Posterior vena cava (tissue), 2 donors: ENCODE results near the gene GAS6. TPM values are rescaled to one million over a fixed set of nuclear protein-coding genes. Genes with fewer than 3 reads are reported as not detected.
"Not testable (repeated sequence)": the region's sequence is repeated elsewhere in the genome, so short reads cannot be mapped to it uniquely, and the experiment has no call there.

Experiments used
- DNase-seq: peaks from one replicate; pipeline ENCODE4 v3.0.0-alpha.2; 2020; ENCODE audit warnings: low spot score
- intact Hi-C, 2 donors: fragments of 100-400 bp; cut with DNase I; formaldehyde crosslinking; loops; one replicate each; pipeline versions ENCODE4 v1.14.1 to v1.14.2; 2022 to 2023
- total RNA-seq, 2 donors: library from RNA; stranded (reverse); fragmentation: NEBNext Ultra II Directional; extraction: Animal tissue kit (Norgen Biotek cat#: 25700); gene quantifications; one replicate each; pipeline ENCODE4 v1.2.1, GENCODE V29; 2021
- donor health status: DM: yes; HTN: yes; CAD: no.
- donor health status: DM: yes; HTN: yes; CAD: no.

GAS6 gene
- total RNA-seq, 2 donors from 2014 or later, result 201 to 215 TPM

DNA sequence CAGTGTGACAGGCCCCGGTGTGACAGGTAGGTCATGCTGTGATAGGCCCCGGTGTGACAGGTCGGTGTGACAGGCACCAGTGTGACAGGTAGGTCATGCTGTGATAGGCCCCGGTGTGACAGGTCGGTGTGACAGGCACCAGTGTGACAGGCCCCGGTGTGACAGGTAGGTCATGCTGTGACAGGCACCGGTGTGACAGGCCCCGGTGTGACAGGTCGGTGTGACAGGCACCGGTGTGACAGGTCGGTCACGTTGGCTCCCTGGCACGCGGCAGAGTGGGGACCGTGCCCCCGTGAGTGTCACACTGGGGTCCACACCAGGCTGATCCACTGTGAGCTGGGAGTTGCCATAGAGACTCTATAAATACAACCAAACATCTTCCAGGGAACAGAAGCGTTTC lies 29.9 kb downstream of the GAS6 start:
- intact Hi-C loops, DNase-seq: not testable (repeated sequence)

DNA sequence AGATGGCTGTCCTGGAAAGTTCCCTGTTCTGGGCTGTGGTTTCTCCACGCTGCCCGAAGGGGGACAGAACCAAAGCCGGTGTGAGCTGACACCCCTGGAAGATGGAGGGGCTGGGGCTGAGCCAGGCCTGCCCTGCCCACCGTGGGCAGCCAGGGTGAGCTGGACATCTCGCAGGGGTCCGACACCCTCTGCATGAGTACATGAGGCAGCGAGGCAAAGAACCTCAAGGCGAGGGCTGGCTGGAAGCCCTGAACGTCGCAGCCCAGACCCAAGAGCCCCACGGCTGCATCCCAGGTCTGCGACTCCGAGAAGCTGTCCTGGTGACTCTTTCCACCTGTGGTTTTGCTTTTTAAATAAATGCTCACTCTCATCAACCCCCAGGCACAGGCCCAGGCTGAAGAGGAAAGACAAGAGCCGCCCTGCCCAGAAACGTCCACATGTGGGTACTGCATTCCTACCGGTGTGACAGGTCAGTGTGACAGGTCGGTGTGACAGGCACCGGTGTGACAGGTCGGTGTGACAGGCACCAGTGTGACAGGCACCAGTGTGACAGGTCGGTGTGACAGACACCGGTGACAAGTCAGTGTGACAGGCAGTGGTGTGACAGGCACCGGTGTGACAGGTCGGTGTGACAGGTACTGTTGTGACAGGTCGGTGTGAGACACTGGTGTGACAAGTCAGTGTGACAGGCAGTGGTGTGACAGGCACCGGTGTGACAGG lies 30.6 kb downstream of the GAS6 start:
- intact Hi-C loops, result no loop called here
- no peak for DNase-seq

DNA sequence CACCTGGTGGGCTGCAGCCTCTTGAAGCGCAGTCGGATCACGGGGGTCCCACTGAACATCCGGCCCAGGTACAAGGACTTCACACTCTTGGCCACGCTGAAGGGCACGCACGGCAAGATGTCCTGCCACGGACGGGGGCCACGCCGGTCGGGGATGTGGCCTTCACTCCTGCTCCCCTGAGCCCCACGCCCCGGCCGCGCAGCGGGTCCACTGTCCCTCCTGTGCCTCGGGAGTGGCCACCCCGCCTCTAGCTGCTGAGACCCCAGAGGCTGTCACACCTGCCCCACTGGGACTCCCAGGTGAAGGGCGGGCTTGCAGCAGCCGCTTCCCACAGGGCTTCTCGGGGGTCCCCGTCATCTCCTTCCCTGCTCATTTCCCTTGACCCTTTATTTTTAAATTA lies 31.2 kb downstream of the GAS6 start:
- intact Hi-C loops, result no loop called here
- DNase-seq, result no peak

DNA sequence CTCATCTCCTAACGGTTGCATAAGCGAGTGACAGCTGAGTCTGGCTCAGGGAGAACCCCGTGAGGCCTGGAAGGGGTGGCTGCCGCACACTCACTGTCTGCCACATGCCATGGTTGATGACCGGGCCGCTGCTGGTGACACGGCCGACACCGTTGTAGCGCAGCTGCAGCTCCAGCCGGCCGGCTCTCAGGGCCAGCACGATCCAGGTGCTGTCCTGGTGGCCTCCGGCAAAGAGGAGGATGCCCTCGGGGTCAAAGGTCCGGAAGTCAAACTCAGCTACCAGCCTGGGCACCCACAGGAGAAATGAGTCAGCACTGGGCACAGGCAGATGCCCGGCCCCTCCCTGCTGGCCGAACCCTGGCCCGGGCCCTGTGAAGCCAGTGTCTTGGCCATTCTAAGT lies 31.7 kb downstream of the GAS6 start:
- intact Hi-C loops, result no loop called here
- no peak for DNase-seq

DNA sequence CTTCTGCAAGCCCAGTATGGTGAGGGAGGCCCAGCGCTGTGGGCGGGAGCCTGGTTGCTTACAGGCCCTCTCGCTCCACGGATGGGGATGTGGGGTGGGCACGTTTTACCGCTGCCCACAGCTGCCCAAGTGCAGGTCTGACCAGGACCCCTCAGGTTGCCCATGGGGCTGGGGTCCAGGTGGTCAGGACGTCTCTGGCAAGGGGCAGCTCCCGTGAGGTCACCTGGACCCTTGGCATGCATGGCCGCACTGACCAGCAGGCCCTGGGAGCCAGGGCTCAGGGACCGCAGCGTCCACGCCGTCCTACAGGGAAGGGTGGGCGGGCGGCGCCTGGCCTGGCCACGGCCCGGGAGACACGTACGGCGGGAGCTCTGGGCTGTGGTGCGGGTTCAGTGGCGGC lies 32.8 kb downstream of the GAS6 start:
- intact Hi-C loops, result no loop called here
- no peak for DNase-seq

DNA sequence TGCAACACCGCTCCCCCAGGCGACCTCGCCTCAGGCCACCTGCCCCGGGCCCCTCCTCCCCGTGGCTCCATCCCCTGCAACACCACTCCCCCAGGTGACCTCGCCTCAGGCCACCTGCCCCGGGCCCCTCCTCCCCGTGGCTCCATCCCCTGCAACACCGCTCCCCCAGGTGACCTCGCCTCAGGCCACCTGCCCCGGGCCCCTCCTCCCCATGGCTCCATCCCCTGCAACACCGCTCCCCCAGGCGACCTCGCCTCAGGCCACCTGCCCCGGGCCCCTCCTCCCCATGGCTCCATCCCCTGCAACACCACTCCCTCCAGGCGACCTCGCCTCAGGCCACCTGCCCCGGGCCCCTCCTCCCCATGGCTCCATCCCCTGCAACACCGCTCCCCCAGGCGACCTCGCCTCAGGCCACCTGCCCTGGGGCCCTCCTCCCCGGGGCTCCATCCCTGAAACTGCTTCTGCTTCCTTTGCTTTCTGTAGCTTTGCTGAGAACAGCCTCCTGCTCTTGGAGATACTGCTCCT lies 33.4 kb downstream of the GAS6 start:
- intact Hi-C loops, DNase-seq: not testable (repeated sequence)

DNA sequence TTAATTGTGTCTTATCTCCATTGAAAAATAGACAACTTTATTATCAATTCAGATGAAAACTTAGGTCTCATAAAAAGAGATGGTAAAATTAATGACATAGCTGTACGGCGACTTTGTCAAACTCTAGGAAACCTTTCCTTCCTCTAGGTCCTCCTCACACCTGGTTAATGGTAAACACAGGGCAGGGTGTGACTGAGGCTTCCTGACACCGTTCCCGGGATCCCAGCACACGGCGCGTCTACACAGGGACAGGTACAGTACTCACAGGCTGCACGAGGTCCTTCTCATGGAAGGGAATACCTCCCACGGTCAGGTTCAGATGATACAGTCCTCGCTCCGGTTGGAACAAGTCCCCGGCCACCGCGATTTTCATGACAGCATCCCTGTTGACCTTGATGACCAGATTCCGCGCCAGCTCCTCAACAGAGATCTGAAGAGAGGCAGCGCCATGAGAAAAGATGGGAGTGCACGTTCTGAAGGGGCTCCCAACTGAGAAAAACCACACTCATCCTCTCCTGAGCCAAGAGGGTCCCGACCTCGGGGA lies 35.5 kb downstream of the GAS6 start:
- intact Hi-C loops, result no loop called here
- DNase-seq, result no peak

DNA sequence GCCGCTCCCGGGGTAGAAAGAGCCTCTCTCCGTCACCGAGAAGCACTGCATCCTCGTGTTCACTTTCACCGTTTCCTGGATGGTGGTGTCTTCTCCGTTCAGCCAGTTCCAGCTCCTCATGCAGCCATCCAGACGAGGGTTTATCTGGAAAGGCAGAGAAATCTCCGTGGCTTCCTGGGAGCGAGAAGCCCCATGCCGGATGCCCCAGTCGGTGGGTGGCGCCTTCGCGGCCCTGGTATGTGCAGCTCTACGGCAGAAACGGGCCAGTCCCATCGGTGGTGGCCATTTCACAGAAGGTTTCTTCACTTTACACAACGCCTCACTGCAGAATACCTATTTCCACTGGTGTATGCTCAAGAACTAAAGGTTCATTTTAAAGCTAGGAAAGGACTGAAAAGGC lies 36.9 kb downstream of the GAS6 start:
- no peak for DNase-seq
- intact Hi-C loops, result no loop called here

DNA sequence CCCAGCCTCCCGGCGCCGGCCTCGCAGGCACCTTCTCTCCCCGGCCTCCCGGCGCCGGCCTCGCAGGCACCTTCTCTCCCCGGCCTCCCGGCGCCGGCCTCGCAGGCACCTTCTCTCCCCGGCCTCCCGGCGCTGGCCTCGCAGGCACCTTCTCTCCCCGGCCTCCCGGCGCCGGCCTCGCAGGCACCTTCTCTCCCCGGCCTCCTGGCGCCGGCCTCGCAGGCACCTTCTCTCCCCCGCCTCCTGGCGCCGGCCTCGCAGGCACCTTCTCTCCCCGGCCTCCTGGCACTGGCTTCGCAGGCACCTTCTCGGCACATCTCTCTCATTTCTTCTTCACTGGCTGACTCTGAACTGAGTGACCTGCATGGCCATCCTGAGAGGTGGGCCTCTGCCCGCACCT lies 37.4 kb downstream of the GAS6 start:
- DNase-seq, intact Hi-C loops: not testable (repeated sequence)

DNA sequence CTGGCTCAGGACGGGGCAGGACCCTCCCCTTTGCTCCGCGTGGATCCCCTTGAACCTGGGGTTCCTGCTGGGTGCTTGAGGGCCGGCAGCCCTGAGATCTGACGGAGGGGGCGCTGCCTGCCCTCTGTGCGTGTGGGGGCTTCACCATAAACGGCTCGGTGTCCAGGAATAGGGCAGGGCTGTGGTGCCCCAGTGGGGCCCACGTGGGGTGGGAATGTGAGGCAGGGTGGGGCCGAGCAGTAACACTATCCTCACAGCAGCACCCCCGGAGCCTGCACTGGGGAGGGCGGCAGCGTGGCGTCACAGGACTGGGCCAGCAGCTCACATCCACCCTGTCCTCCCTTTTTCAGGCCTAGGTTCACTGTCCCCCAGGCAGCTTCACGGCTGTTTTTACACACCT lies 38.0 kb downstream of the GAS6 start:
- intact Hi-C loops, result no loop called here
- DNase-seq, result no peak

DNA sequence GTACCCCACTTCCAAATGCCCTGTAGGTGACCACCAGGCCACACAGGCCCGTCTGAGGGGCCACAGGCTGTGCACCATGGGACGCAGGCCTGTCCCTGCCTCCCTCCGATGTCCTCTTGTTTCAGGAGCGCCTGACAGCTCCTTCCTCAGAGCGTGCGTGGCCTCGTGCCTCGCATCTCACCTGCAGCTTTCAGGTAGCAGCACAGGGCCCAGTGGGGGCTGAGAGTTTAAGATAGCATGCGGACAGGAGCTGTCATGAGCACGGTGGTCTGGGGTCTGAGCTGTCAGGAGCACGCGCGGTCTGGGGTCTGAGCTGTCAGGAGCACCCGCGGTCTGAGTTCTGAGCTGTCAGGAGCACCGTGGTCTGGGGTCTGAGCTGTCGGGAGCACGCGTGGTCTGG lies 40.1 kb downstream of the GAS6 start:
- DNase-seq, result no peak
- intact Hi-C loops, result no loop called here

DNA sequence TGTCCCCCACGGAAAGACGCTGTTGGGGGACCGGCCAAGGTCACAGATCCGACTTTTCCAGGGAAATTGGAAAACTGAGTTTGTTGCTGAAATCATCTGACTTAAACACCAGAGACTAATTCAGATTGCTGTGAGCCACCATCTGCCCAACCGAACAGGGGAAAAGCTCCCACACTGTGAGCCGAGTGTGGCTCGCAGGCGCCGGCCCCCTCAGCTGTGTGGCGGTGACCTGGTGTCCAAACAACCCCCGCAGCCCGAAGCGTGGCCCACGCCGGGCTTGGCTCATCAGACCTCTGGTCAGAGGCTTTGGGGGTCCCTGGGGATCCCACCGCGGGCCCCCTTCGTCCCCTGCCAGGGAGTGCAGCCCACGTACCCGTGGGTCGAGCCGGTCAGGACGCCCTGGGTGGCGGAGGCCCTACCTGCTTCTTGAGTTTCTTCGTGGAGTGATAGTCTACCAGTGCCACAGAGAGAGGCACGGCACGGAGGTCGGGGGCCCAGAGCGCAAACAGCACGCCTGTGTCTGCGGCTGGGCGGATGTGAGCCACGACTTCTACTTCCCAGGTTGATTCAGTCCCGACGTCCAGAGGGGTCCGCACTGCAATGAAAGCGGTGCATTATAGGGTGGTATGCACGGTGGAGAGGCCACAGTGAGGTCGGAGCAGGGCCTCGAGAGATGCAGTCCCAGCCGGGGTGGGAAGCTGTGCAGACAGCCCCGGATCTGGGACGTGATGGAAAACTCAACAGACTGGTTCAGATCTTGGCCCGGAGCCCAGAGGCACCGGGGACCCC lies 40.7 kb downstream of the GAS6 start:
- no peak for DNase-seq
- intact Hi-C loops, result no loop called here

DNA sequence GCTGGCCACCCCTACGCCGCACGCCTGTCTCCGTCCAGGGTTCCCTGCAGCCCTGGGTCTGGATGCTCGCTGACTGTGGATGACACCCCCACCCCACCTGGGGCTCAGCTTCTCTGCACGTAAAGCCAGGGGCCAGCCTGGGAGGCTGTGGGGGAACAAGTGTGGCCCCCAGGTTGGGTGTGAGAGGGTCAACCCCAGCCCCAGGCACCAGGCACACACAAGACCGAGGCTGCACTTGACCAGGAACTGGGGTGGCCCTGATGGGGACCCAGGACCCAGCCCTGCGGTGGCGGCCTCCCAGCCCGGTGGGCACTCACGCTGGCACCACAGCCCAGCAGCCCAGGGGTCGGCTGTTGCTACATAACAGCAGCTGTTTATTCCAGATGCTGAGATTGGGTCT lies 41.6 kb downstream of the GAS6 start:
- DNase-seq, result no peak
- intact Hi-C loops, result no loop called here

DNA sequence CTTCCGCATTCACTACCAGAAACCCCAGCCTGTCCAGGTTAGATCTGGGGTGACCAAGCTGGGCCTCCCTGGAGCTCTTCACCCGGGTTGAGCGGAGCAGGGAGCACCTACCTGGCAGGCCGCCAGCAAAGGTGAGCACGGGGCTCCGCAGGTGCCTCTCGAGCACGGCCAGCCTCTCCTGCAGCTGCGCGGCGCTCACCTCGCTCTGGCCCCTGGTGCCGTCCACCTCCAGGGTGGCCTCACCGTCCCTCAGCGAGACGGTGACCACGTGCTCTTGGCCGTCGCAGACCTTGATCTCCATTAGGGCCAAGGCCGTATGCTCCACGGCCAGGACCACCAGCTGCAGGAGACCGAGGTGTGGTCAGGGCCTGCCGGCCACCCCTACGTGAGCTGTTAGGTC lies 42.0 kb downstream of the GAS6 start:
- no peak for DNase-seq
- intact Hi-C loops, result loop anchor here in 1 of 2 donors (2.0 kb wide), 1 partner anchor 23 kb away; no protein-coding TSS in a partner anchor

DNA sequence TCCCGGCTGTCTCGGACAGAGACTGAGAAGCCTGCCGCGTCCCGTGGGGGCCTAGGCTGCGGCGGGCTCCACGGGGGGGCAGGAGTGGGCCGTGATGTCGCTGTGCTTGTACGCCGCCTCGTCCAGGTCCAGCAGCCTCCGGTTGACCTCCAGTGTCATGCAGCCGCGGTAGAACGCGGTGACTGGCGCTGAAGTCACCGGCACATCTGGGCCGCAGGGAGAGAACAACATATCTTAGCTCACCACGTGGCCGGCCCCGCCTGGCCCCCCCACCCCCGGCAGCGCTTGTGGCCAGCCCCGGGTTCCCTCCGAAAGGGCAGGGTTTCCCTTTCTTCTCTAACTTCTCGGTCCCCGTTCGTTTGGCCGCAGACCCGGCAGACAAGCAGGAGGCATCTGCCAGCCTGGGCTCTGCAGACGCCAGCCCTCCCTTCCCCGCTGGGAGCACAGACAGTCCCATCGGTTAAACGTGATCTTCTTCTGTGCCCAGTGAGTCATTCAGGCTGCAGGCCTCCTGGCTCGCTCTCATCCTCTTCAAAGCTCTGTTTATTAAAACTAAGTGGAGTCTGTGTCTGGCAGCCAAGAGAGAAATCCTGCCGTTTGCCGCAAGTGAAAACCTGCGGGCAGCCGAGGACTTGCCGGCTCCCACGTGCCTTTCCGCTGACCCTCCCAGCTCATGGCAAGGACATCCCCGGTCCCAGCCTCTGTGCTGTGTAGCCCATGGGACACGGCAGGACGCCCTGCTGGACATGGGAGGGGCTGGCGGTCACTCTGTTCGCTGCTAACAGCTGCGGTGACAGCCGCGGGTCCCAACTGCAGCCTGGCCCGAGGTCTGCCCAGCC lies 42.8 kb downstream of the GAS6 start:
- intact Hi-C loops, result loop anchor here in 1 of 2 donors (2.0 kb wide), 1 partner anchor 22 kb away; no protein-coding TSS in a partner anchor
- DNase-seq, result peak; percentile 93

DNA sequence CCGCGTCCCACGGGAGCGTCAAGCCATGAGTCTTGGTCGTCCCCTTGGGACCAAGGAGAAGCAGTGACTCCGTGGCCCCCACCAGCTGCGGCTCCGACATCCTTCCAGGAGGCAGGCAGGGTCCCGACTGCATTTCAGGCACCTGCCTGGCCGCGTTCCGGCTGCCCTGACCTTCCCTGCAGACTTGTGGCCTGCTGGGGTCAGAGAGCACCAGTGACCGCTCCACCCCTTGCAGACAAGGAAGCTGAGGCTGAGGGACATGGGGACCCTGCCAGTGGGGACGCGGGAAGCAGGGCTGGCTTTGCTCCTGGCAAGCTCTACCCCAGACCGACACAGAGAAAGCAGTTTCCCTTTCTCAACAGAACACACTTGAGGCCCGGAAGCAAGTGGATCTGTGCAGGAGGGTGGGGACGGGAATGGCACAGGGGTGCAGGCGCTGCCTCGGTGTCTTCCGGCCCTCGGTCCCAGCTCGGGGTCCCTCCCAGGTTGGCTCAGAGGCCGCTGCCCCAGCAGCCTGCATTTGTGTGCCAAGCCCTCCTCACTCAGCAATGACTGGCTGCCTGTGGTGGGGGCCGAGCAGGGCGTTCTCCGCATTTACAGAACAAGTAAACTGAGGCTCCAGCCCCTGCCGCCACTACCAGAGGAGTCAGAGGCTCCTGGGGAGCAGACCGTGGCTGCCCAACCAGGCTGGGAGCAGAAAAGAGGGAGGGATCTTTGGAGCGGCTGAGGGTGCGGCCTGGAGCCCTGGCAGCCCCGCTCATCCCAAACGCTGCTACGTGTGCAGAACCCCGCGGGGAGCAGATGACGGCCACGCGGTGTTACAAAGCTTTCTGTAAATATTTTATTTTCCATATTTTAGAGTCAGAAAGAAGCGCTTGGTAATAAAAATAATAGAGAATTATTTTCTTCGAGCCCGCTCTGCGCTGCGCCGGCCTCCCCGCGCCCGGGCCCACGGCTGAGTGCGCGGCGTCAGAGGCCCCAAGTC lies 43.9 kb downstream of the GAS6 start:
- DNase-seq, result no peak
- intact Hi-C loops, result loop anchor here (2.0 to 5.0 kb wide), 4 partner anchors 21 to 117 kb away; partner anchors contain the start of gene GAS6 (in 1 of the 2)

DNA sequence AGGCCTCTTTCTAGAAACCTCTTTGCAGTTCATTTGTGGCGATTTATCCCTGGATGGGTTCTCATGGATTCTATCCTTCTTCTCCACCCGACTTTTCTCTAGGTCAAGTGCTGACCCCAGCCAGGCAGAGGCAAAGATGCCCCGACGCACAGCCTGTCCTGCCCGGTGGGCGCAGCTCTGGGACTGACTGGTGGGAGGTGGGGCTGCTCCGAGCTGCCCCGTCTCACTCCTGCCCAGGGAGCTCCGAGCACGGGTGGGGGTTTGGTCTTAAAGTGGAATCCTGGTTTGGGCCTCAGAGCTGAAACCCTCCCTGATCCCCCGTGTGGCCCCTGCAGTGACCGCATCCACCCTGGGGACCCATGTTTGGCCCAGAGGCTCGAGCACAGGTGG lies 44.5 kb downstream of the GAS6 start:
- no peak for DNase-seq

DNA sequence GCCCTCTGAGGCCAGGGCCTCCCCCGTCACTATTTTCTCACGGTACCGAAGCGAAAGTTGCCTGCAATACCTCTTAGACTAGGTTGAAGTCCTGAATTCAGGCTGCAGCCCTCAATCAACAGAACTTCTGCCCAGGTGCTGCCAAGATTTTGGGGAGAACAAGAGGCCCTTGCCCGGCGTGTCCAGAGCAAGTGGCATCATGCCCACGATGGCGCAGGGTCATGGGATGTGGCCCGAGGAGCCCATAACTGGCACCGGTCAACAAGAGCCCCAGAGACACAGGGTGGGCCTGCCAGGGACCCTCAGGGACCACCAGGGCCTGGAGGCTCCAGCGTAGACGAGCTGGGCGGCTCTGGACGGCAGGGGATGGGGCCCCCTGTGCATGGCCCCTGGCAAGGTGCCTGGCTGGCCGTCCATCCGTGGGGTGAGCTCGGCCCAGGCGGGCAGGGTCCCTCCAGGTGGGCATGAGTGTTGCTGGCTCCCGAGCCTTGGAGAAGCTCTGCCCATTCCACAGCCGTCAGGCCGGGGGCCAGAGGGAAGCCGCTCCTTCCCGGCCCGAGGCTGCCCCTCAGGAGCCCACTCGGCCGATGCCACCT lies 45.1 kb downstream of the GAS6 start:
- no peak for DNase-seq
- intact Hi-C loops, result loop anchor here in 1 of 2 donors (5.0 kb wide), 3 partner anchors 44 to 119 kb away; partner anchors contain the start of gene GAS6

More for the DNA sequence above, 44.5 kb downstream of the GAS6 start:
- intact Hi-C loops, result loop anchor here in 1 of 2 donors (5.0 kb wide), 3 partner anchors 43 to 118 kb away; partner anchors contain the start of gene GAS6
